Mucosa of descending colon (tissue), 3 donors: ENCODE measurements around the gene RAB30. TPM values are rescaled to one million over a fixed set of nuclear protein-coding genes. Genes with fewer than 3 reads are reported as not detected.

ENCODE experiments used
- ATAC-seq: fragments of 200-7000 bp; cut with Tn5 transposase; one replicate; pipeline ENCODE4 v1.9.1; 2020; ENCODE audit warnings: mild to moderate bottlenecking, moderate library complexity
- DNase-seq, 3 donors: peaks; one replicate each; pipeline ENCODE4 v3.0.0-alpha.2; 2020
- H3K36me3 ChIP-seq: fragments of 200-600 bp; one replicate; pipeline ENCODE4 v1.8.0; 2021; ENCODE audit warnings: low read depth, mild to moderate bottlenecking
- H3K4me1 ChIP-seq: fragments of 200-600 bp; one replicate; pipeline ENCODE4 v1.8.0; 2021; ENCODE audit warnings: low read depth, mild to moderate bottlenecking
- H3K4me3 ChIP-seq: fragments of 200-600 bp; one replicate; pipeline ENCODE4 v1.8.0; 2021; ENCODE audit warnings: mild to moderate bottlenecking
- H3K9me3 ChIP-seq: fragments of 200-600 bp; one replicate; pipeline ENCODE4 v1.8.0; 2021; ENCODE audit warnings: mild to moderate bottlenecking
- intact Hi-C, 2 donors: fragments of 100-400 bp; cut with DNase I in 1 of 2; cut with micrococcal nuclease in 1 of 2; formaldehyde crosslinking; loops; one replicate each; pipeline versions ENCODE4 v1.11.0 to v1.11.1; 2022; cut with DNase I, micrococcal nuclease
- total RNA-seq, 3 donors: library from RNA; stranded (reverse); fragmentation: NEBNext Ultra II Directional in 2 of 3; extraction: Animal tissue kit (Norgen Biotek cat#: 25700) in 2 of 3; gene quantifications; one replicate each; pipeline versions ENCODE4 v1.2.1 to v1.2.4, GENCODE V29; 2021 to 2023
- TF ChIP-seq, protein P1 (sequence below): fragments of 200-600 bp; IDR thresholded peaks from one replicate; pipeline ENCODE4 v1.8.0; 2022; ENCODE audit warnings: antibody characterized with exemption, mild to moderate bottlenecking
- donor health status: DM: no; HTN: no; CAD: no; lungs with moderate emphysema.
- donor health status: DM: no; HTN: no; CAD: no.
- donor health status: DM: no; HTN: yes; CAD: no.

The RAB30 gene
- total RNA-seq, 3 donors from 2014 or later = 16.2 to 30.7 (median 19.1) TPM

DNA sequence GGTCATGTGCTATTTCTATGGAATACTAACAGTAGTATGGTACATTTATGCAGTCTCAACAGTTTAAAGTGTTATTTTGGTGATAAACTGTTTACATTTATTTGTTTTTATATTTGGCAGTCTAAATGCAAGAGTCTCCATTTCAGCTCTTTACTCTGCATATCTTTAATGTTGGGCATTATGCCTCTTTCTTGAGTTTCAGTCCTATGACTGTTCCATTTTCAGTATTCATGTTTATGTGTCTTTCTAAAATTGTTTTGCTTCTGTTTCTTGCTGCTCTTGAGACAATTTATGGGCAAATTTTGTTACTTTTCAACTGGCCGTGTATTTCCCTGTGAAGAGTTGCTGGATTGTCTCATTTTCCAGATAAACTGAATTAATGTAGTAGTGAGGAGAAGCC, 6.6 kb upstream of the RAB30 start:
- H3K36me3 ChIP-seq = no peaks in the 10 kb centered on the region
- H3K9me3 ChIP-seq = no peaks in the 10 kb centered on the region
- no peak for DNase-seq
- H3K4me3 ChIP-seq = no peak overlapping the region
- intact Hi-C loops = loop anchor here in 1 of 2 donors (5.0 to 10.0 kb wide), 2 partner anchors 79 to 173 kb away; partner anchors contain the start of genes DDIAS, PCF11 and PRCP
- no peak for ATAC-seq
- TF ChIP-seq, protein P1, sequence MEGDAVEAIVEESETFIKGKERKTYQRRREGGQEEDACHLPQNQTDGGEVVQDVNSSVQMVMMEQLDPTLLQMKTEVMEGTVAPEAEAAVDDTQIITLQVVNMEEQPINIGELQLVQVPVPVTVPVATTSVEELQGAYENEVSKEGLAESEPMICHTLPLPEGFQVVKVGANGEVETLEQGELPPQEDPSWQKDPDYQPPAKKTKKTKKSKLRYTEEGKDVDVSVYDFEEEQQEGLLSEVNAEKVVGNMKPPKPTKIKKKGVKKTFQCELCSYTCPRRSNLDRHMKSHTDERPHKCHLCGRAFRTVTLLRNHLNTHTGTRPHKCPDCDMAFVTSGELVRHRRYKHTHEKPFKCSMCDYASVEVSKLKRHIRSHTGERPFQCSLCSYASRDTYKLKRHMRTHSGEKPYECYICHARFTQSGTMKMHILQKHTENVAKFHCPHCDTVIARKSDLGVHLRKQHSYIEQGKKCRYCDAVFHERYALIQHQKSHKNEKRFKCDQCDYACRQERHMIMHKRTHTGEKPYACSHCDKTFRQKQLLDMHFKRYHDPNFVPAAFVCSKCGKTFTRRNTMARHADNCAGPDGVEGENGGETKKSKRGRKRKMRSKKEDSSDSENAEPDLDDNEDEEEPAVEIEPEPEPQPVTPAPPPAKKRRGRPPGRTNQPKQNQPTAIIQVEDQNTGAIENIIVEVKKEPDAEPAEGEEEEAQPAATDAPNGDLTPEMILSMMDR = no peak
- peaks cover 2% of the 10 kb centered on the region for H3K4me1 ChIP-seq

DNA sequence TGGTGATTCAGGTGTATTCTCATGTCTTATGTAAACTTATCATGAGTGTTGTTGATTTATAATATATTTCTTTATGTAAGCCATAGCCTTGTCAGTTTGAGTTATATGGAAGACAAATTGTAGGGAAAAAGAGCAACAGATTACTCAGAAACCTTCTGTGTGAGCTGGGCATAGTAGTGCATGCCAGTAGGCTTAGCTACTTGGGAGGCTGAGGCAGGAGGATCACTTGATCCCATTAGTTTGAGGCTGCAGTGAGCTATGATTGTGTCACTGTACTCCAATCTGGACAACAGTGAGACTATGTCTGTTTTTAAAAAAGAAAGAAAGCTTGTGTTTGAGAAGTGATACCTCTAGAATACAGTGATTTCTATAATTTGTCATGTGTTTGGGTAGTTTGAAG, 2.2 kb upstream of the RAB30 start:
- DNase-seq (no peak), ATAC-seq (no peak)
- no peak overlapping the region for H3K4me3 ChIP-seq
- peaks cover 14% of the 10 kb centered on the region for H3K4me1 ChIP-seq
- TF ChIP-seq, protein P1 = no peak
- intact Hi-C loops = loop anchor here in 1 of 2 donors (10.0 kb wide), 1 partner anchor 169 kb away; the partner anchor contains the start of genes DDIAS and PRCP
- no peaks in the 10 kb centered on the region for H3K9me3 ChIP-seq
- peaks cover 4% of the 10 kb centered on the region for H3K36me3 ChIP-seq

DNA sequence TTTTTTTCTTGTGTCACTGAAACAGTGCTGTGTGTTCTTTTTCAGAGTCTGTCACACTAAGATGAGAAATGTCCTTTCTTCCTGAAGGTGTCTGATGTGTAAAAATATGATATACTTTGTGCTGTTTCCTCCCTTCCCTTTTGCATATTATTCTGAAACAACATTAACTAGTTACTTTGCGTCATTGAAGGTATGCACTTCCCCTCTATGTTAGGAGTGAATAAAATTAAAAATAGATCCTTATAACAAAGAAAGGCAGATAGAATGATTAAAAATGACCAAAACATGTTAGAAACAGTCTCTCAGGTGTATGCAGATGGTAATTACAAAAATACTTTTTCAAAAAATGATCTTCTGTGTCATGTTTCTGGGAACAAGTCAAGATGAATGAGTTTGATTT, 1.6 kb upstream of the RAB30 start:
- intact Hi-C loops = loop anchor here in 1 of 2 donors (10.0 kb wide), 1 partner anchor 168 kb away; the partner anchor contains the start of genes DDIAS and PRCP
- no peaks in the 10 kb centered on the region for H3K9me3 ChIP-seq
- TF ChIP-seq, protein P1 = no peak
- H3K36me3 ChIP-seq = peaks cover 4% of the 10 kb centered on the region
- DNase-seq = no peak
- peaks cover 14% of the 10 kb centered on the region for H3K4me1 ChIP-seq
- no peak for ATAC-seq
- H3K4me3 ChIP-seq = no peak overlapping the region

DNA sequence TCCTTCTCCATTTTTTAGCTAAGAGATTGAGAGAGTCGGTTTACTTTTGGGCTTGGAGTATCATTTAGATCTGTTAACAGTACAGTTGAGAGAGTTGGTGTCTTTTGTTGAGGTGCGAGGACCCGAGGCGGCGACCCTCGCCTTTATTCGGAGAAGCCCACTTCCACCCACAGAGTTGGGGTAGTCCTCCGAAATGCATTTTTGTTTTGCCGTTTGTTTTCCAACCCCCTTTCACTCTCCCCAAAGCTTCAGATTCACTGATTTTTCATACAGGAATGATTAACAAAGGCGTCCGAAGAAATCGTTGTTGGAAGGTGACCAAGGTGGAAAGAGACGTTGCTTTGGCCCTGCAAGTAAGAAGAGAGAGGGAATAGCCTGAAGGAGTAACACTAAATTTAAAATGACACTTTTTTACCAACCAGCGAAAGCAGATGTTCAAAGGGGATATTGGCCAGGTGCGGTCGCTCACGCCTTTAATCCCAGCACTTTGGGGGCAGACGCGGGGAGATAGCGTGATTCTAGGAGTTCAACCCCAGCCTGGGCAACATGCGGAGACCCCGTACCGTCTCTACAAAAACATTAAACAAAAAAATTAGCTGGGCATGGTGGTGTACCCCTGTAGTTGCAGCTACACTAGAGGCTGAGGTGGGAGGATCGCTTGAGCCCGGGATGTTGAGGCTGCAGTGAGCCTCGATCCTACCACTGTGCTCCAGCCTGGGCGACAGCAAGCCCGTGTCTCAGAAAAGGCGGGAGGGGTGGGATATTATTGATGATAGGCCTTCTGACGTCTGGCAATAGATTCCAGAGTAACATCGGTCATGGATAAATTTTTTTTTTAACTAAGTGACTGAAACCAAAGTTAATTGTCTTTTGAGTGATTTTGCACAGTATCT, 899 bp upstream of the RAB30 start:
- Histone ChIP-seq H3K4me1 (peaks cover 14% of the 10 kb centered on the region), H3K9me3 (no peaks in the 10 kb centered on the region), H3K36me3 (peaks cover 4% of the 10 kb centered on the region), H3K4me3 (peak overlapping the region; percentile 70)
- TF ChIP-seq, protein P1 = no peak
- ATAC-seq (no peak), DNase-seq (no peak)
- intact Hi-C loops = loop anchor here in 1 of 2 donors (10.0 kb wide), 1 partner anchor 168 kb away; the partner anchor contains the start of genes DDIAS and PRCP

DNA sequence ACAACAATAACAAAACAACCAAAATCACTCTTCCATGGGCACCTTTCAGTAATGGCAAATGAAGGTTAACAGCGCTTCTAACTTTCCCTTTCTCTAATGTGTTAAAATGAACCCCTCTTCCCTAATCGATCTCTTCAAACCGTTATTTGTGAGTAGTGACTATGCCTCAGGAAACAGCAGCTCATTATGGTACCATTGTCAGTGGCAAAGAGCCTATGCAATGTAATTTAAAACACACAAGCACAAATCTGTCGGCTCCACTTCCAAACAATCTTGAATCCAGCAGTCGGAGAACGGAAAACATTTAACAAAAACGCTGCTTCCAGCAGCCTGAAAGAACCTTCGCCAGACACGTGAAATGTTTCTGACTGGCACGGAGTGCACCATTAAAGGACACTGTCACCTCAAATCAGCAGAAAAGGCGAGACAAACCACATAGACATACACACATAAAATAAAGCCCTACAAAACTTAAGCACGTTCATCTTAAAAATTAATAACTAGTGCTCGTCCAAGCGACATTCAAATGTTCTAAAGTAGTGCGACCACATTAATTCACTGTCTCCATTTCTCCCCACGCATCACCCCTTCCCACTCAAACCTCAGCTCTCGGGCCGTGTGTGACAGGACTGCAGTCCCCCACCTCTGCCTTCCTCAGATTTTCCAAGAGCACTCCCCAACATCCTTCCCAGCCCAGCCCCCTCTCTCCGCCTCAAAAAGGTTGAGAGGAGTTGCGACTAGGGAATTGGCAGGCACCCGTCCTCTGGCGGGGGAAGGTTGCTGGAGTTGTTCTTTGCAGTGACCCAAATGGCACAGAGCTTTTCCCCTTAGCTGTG, 748 bp downstream of the RAB30 start:
- H3K4me1 ChIP-seq = peaks cover 14% of the 10 kb centered on the region

More for the DNA sequence above, 748 bp downstream of the RAB30 start:
- peak overlapping the region; percentile 70 for H3K4me3 ChIP-seq
- peaks cover 4% of the 10 kb centered on the region for H3K36me3 ChIP-seq
- TF ChIP-seq, protein P1 = no peak
- intact Hi-C loops = loop anchor here in 1 of 2 donors (10.0 kb wide), 1 partner anchor 166 kb away; the partner anchor contains the start of genes DDIAS and PRCP
- no peaks in the 10 kb centered on the region for H3K9me3 ChIP-seq
- ATAC-seq (peak; percentile 2), DNase-seq (peak; percentile 52 to 67 (median 63))
